ENCODE results near the gene FMNL1. TPM values are rescaled to one million over a fixed set of nuclear protein-coding genes. Genes with fewer than 3 reads are reported as not detected.

FMNL1 gene
- total RNA-seq, 3 donors from 2014 or later: 141 to 190 (median 158) TPM

DNA sequence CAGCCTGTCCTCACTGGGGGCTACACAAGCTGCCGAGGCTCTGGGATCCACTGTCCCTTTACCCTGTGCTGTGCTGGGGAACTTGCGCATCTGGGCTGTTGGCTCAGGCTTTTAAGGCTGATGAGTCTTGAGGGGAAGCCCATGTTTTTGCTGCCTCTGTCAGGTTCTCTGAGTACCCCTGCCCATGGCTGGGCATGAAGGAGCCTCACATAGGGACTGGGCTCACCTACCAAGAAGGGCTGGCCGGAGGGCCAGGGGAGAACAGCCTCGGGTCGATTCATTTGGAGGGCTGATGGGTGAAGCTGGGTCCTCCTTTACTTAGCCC, 14.6 kb downstream of the FMNL1 start:
- no peak overlapping the region for H3K4me3 Mint-ChIP-seq
- no peak for DNase-seq
- H3K36me3 Mint-ChIP-seq (ENCODE audit: insufficient read depth): peaks cover 41% of the 10 kb centered on the region
- no peaks in the 10 kb centered on the region for H3K27me3 Mint-ChIP-seq (ENCODE audit: low read depth)
- no peak for ATAC-seq
- H3K4me1 Mint-ChIP-seq (ENCODE audit: low read depth): peaks cover 48% of the 10 kb centered on the region
- H3K9me3 Mint-ChIP-seq: no peaks in the 10 kb centered on the region

DNA sequence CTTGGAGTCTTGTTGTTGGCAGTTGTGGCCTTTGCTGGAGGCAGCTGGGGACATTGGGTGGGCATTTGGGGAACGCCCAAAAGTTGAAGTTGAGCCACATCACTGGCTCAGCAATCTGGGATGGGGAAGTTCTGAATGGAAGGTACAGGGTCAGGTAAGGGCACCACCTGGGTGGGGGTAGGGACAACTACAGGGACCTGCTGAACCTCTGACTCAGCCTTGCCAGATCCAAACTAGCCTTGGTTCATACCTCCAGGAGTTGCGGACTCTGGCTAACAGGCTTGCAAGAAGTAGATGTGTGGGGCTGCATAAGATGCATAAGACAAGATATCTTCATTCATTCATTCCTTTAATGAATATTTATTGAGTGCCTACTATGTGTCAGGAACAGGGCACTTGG, 16.0 kb downstream of the FMNL1 start:
- H3K9me3 Mint-ChIP-seq: no peaks in the 10 kb centered on the region
- H3K4me1 Mint-ChIP-seq (ENCODE audit: low read depth): peaks cover 33% of the 10 kb centered on the region

DNA sequence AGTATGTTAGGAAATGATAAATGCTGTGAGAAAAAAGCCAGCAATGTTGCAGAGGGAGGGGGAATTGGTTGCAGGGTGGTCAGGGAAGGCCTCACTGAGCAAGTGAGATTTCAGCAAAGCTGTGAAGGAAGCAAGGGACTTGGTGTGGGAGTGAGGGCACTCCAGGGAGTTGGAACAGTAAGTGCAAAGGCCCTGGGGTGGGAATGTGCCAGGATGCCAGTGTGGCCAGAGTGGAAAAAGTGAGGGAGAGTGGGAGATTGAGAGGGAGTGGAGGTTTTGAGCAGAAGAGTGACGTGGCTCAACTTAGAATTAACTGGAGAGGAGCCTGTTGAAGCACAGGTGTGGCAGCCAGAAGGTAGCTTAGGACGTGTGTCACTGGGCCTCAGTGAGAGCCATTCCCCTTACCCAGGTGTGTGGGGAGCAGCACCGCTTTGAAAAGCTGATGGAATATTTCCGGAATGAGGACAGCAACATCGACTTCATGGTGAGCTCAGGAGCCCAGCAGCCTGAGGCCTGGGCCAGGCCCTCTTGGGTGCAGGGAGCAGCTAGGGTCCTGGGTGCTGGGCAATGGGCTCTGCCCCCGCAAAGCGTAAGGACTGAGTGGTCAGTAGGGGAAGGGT, 16.6 kb downstream of the FMNL1 start:
- Mint-ChIP-seq H3K4me3 (no peak overlapping the region), H3K27me3 (ENCODE audit: low read depth) (no peaks in the 10 kb centered on the region), H3K9me3 (no peaks in the 10 kb centered on the region), H3K36me3 (ENCODE audit: insufficient read depth) (peaks cover 36% of the 10 kb centered on the region), H3K4me1 (ENCODE audit: low read depth) (peaks cover 28% of the 10 kb centered on the region)
- DNase-seq: no peak
- no peak for ATAC-seq

More for the DNA sequence above, 16.0 kb downstream of the FMNL1 start:
- peaks cover 38% of the 10 kb centered on the region for H3K36me3 Mint-ChIP-seq (ENCODE audit: insufficient read depth)
- ATAC-seq (no peak), DNase-seq (no peak)
- H3K27me3 Mint-ChIP-seq (ENCODE audit: low read depth): no peaks in the 10 kb centered on the region
- H3K4me3 Mint-ChIP-seq: no peak overlapping the region

DNA sequence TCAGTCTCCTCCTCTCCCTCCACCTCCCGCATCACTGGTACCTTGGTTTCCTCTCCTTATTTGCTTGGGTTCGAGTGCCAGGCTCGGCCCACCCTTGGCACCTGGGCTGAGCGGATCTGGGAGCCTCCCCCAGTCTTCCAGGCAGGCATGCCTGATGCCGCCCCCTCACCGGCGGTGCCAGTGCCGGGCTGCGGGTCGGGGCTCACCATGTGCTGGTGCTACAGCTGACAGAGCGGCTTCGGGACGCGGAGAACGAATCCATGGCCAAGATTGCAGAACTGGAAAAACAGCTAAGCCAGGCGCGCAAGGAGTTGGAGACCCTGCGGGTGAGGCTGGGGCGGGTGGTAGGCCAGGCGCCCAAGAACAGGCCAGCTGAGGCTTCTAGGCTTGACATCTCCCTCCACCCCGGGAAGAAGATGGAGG, 19.2 kb downstream of the FMNL1 start:
- Mint-ChIP-seq H3K4me3 (no peak overlapping the region), H3K27me3 (ENCODE audit: low read depth) (no peaks in the 10 kb centered on the region), H3K36me3 (ENCODE audit: insufficient read depth) (peaks cover 33% of the 10 kb centered on the region), H3K9me3 (no peaks in the 10 kb centered on the region), H3K4me1 (ENCODE audit: low read depth) (peaks cover 17% of the 10 kb centered on the region)
- no peak for DNase-seq
- no peak for ATAC-seq

DNA sequence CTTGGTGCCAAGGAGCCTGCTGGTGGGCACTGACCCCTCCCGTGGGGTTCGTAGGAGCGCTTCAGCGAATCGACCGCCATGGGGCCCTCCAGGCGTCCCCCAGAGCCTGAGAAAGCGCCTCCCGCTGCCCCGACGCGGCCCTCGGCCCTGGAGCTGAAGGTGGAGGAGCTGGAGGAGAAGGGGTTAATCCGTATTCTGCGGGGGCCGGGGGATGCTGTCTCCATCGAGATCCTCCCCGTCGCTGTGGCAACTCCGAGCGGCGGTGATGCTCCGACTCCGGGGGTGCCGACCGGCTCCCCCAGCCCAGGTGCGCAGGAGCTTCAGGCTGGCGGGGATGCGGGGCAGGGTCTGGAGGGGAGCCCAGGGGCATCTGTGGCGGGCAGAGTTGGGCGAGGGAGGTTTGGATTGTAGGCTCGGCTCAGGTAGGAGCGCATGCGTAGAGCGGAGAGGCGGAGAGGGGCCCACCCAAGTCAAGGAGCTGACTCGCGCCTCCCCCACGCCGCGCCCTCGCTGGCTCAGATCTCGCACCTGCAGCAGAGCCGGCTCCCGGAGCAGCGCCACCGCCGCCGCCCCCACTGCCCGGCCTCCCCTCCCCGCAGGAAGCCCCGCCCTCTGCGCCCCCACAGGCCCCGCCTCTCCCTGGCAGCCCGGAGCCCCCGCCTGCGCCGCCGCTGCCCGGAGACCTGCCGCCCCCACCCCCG, 19.8 kb downstream of the FMNL1 start:
- DNase-seq: no peak
- peaks cover 38% of the 10 kb centered on the region for H3K36me3 Mint-ChIP-seq (ENCODE audit: insufficient read depth)
- H3K27me3 Mint-ChIP-seq (ENCODE audit: low read depth): no peaks in the 10 kb centered on the region
- peaks cover 21% of the 10 kb centered on the region for H3K4me1 Mint-ChIP-seq (ENCODE audit: low read depth)
- ATAC-seq: no peak
- no peak overlapping the region for H3K4me3 Mint-ChIP-seq
- no peaks in the 10 kb centered on the region for H3K9me3 Mint-ChIP-seq

DNA sequence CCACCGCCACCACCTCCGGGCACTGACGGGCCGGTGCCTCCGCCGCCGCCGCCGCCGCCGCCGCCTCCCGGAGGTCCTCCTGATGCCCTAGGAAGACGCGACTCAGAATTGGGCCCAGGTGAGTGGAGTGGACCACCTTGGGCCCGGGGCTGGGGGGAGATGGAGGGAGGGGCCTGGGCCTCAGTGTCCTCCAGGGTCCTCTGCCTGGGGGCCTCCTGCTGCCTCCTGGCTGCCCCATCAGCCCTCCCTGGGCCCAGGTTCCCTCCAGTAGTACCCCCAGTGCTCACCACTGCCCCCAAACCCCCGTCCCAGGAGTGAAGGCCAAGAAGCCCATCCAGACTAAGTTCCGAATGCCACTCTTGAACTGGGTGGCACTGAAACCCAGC, 20.3 kb downstream of the FMNL1 start:
- Mint-ChIP-seq H3K36me3 (ENCODE audit: insufficient read depth) (peaks cover 39% of the 10 kb centered on the region), H3K4me1 (ENCODE audit: low read depth) (peaks cover 26% of the 10 kb centered on the region), H3K9me3 (no peaks in the 10 kb centered on the region), H3K27me3 (ENCODE audit: low read depth) (no peaks in the 10 kb centered on the region), H3K4me3 (no peak overlapping the region)
- no peak for ATAC-seq
- DNase-seq: no peak

DNA sequence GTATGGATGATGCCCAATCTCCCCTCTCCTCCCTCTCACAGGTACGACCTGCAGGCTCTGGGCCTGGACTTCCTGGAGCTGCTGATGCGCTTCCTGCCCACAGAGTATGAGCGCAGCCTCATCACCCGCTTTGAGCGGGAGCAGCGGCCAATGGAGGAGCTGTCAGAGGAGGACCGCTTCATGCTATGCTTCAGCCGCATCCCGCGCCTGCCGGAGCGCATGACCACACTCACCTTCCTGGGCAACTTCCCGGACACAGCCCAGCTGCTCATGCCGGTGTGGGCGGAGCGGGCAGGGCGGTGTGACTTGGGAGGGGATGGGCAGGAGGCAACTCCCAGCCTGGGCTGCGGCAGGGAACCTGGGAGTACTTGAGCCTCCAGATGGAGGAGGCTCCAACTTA, 22.1 kb downstream of the FMNL1 start:
- no peaks in the 10 kb centered on the region for H3K9me3 Mint-ChIP-seq
- no peaks in the 10 kb centered on the region for H3K27me3 Mint-ChIP-seq (ENCODE audit: low read depth)
- H3K36me3 Mint-ChIP-seq (ENCODE audit: insufficient read depth): peaks cover 23% of the 10 kb centered on the region
- DNase-seq: no peak
- no peak for ATAC-seq
- peaks cover 31% of the 10 kb centered on the region for H3K4me1 Mint-ChIP-seq (ENCODE audit: low read depth)
- no peak overlapping the region for H3K4me3 Mint-ChIP-seq

DNA sequence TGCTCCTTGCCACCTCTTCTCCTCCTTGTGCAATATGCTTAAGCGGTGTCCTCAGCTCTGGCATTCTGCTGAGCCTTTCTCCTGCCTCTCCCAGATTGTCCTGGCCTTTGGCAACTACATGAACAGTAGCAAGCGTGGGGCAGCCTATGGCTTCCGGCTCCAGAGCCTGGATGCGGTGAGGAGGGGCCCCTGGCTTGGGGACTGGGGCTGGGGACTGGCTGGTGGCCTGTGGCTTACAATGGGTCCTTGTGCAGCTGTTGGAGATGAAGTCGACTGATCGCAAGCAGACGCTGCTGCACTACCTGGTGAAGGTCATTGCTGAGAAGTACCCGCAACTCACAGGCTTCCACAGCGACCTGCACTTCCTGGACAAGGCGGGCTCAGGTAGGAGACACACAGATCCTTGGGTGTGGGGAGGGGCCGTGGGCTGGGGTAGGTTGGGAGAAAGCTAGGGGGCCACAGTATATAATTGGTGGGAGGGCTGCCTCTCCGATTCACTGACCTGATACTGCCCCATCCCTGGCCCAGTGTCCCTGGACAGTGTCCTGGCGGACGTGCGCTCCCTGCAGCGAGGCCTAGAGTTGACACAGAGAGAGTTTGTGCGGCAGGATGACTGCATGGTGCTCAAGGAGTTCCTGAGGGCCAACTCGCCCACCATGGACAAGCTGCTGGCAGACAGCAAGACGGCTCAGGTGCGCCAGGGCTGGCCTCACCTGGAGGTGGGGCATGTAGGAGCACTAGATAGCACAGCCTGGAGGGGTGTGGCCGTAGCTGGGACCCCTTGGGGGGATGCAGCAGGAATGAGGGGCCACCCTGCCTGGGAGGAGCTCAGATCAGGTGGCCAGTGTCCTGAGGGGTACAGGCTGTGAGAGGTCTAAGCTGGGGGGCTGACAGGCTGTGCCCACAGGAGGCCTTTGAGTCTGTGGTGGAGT, 23.3 kb downstream of the FMNL1 start:
- H3K4me1 Mint-ChIP-seq (ENCODE audit: low read depth): peaks cover 40% of the 10 kb centered on the region
- H3K4me3 Mint-ChIP-seq: peak overlapping the region; percentile 8
- DNase-seq (no peak), ATAC-seq (no peak)
- peaks cover 12% of the 10 kb centered on the region for H3K36me3 Mint-ChIP-seq (ENCODE audit: insufficient read depth)
- no peaks in the 10 kb centered on the region for H3K27me3 Mint-ChIP-seq (ENCODE audit: low read depth)
- no peaks in the 10 kb centered on the region for H3K9me3 Mint-ChIP-seq

DNA sequence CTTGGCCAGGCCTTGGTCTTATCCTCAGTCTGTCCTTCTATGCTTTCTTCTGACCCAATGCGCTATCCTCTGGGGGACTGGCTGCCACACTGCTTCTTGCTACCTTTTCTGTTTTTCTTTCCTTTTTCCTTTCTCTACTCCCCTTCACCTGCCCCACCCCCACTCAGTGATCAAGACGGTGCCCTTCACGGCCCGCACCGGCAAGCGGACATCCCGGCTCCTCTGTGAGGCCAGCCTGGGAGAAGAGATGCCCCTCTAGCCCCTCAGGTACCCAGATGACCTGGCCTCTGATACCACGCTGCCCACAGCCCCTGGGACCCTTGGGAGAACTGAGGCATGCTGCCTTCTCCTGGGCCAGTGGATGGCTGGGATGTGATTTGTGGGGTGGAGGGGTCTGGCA, 24.7 kb downstream of the FMNL1 start:
- ATAC-seq (no peak), DNase-seq (no peak)
- H3K27me3 Mint-ChIP-seq (ENCODE audit: low read depth): no peaks in the 10 kb centered on the region
- peak overlapping the region; percentile 57 for H3K4me3 Mint-ChIP-seq
- H3K36me3 Mint-ChIP-seq (ENCODE audit: insufficient read depth): peaks cover 15% of the 10 kb centered on the region
- peaks cover 48% of the 10 kb centered on the region for H3K4me1 Mint-ChIP-seq (ENCODE audit: low read depth)
- H3K9me3 Mint-ChIP-seq: no peaks in the 10 kb centered on the region

DNA sequence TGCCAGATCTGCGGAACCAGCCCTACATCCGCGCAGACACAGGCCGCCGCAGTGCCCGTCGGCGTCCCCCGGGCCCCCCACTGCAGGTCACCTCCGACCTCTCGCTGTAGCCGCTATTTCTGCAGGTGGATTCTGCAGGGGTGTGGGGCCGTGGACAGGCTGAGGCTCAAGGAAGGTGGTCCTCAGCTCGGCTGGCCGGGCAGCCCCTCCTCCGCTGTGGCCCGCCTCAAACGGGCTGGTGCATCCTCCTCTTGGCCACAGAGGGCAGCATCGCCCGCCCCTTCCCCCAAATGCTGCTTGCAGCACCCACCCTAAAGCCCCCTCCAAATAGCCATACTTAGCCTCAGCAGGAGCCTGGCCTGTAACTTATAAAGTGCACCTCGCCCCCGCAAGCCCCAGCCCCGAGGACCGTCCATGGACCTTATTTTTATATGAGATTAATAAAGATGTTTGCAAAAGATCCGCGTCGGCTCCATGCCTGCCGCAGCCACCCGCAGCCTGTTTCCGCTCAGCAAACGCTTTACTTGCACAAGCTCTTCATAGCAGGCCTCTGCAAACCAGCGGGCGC, 25.3 kb downstream of the FMNL1 start:
- H3K36me3 Mint-ChIP-seq (ENCODE audit: insufficient read depth): peaks cover 19% of the 10 kb centered on the region
- H3K9me3 Mint-ChIP-seq: no peaks in the 10 kb centered on the region
- DNase-seq: no peak
- no peaks in the 10 kb centered on the region for H3K27me3 Mint-ChIP-seq (ENCODE audit: low read depth)
- peaks cover 49% of the 10 kb centered on the region for H3K4me1 Mint-ChIP-seq (ENCODE audit: low read depth)
- ATAC-seq: peak in 1 of 2 donors; percentile 27
- H3K4me3 Mint-ChIP-seq: peak overlapping the region; percentile 86

DNA sequence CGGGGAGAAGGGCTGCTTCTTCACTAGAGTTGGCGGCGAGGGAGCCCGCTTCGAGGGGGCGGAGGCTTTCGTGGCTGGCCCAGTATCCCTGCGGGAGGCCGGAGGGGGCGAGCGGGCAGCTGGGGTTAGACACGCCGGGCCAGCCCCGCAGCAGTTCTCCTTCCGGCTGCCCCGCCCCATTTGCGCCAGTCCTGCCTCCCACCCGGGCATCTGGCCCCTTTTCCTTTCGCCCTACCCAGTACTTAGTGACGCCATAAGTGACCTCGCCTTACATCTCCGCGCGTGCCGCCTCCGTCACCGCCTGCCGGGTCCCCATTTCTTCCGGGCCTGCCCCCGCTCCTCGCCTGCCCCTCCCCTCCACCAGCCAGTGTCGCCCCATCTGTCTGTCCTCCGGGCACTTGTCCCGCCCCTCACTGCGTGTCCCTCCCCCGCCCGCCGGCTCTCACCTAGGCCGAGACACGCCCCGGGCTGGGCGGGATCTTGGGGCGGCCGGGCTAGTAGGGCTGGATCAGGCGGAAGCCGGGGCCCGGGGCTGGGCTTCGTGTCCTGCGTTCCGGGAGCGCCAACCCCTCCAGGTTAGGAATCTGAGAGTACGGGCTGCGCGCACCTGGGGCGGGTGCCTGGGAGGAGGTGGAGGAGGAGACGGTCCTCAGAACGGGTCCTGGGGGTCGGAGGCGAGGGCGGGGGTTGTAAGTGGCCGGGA, 25.9 kb downstream of the FMNL1 start:
- Mint-ChIP-seq H3K4me3 (peak overlapping the region; percentile 86), H3K36me3 (ENCODE audit: insufficient read depth) (peaks cover 18% of the 10 kb centered on the region), H3K27me3 (ENCODE audit: low read depth) (no peaks in the 10 kb centered on the region), H3K4me1 (ENCODE audit: low read depth) (peaks cover 56% of the 10 kb centered on the region), H3K9me3 (no peaks in the 10 kb centered on the region)
- DNase-seq (peak; percentile 94), ATAC-seq (peak; percentile 91 to 92)

DNA sequence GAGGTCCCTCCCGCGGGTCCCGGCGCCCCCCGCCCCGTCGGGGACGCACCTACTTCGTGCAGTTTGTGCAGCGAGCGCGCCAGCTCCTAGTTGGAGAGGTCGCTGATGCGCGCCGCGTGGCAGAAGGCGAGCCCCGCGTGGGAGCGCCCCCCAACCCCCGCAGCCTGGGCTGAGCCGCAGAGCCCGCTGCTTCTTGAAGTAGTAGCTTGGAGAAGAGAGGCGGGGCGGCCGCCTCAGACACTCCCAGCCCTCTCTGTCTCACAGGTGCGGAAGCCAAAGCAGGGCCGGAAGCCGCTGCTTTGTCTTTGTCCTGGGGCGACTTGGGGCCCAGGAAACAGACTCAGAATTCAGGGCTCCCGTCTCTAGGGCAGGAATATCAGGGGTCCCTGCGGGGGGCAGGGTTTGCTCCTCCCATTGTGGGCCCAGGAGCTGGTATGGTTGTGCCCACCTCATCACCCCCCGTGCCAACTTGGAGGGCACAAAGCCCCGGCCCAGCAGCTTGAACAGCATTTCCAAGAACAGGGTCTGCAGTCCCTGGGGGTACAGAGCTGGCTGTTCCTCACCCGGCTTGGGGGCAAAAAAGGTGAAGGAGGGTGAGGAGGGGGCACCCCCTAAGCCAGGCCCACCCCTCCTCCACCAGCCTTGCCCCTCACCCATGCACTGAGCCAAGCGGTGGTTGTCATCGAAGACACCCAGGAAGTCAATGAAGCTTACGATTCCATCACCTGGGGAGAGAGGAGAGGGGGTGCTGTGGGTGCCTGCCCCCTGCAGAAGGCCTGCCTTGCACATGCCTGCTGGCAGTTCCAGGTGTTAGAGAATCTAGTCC, 26.7 kb downstream of the FMNL1 start:
- Mint-ChIP-seq H3K36me3 (ENCODE audit: insufficient read depth) (peaks cover 17% of the 10 kb centered on the region), H3K27me3 (ENCODE audit: low read depth) (no peaks in the 10 kb centered on the region), H3K9me3 (no peaks in the 10 kb centered on the region), H3K4me3 (peak overlapping the region; percentile 86), H3K4me1 (ENCODE audit: low read depth) (peaks cover 63% of the 10 kb centered on the region)
- ATAC-seq (peak; percentile 81), DNase-seq (peak; percentile 78)

DNA sequence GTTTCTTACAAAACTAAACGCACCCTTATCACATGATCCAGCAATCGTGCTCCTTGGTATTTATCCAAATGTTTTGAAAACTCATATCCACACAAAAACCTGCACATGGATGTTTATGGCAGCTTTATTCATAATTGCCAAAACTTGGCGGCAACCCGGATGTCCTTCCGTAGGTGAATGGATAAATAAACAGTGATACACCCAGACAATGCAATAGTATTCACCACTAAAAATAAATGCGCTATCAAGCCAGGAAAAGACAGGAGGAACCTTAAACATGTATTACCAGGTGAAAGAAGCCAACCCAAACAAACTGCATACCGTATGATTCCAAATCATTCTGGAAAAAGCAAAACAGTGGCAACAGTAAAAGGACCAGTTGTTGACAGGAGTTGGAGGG, 30.2 kb downstream of the FMNL1 start:
- Mint-ChIP-seq H3K36me3 (ENCODE audit: insufficient read depth) (peaks cover 10% of the 10 kb centered on the region), H3K4me1 (ENCODE audit: low read depth) (peaks cover 71% of the 10 kb centered on the region), H3K9me3 (no peaks in the 10 kb centered on the region), H3K27me3 (ENCODE audit: low read depth) (no peaks in the 10 kb centered on the region), H3K4me3 (no peak overlapping the region)
- DNase-seq (no peak), ATAC-seq (no peak)
